ENCODE results near the gene EIF4A2. TPM values are rescaled to one million over a fixed set of nuclear protein-coding genes. Genes with fewer than 3 reads are reported as not detected.

The EIF4A2 gene
- total RNA-seq, 3 donors from 2014 or later: 218 to 536 (median 316) TPM

DNA sequence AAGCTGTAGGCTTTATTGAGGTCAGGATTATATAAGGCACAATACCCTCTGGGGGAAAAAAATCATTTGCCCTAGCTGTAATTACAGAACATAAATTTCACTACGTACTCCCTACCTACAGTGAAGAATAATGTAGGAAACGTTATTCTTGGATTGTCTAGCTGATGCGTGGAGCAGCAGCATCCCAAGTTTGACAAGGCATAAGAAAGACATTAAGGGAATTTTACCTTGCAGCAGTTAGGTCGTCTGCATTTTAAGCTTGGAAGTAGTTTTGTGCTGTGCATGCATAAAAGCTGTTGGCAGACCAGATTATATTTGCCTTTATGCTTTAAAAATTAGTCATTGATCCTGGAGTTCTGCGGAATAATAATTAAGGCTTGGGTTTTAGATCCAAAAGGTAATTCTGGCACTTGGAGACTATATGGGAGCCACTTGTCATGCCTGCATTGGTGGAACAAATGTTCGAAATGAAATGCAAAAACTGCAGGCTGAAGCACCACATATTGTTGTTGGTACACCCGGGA, 2.2 kb downstream of the EIF4A2 start:
- Histone ChIP-seq H3K9me3 (no peaks in the 10 kb centered on the region), H3K4me3 (no peak overlapping the region), H3K36me3 (ENCODE audit: low read depth) (peaks cover 8% of the 10 kb centered on the region), H3K4me1 (ENCODE audit: low read depth) (peaks cover 33% of the 10 kb centered on the region)
- no peak for TF ChIP-seq CTCF (IDR thresholded peaks at IDR 0.05)
- DNase-seq: no peak
- no peak for ATAC-seq
- intact Hi-C loops (cut with DNase I, micrococcal nuclease): loop anchor here in 1 of 2 donors (5.0 to 10.0 kb wide), 2 partner anchors 851 to 1453 kb away; partner anchors contain the start of gene TRA2B

DNA sequence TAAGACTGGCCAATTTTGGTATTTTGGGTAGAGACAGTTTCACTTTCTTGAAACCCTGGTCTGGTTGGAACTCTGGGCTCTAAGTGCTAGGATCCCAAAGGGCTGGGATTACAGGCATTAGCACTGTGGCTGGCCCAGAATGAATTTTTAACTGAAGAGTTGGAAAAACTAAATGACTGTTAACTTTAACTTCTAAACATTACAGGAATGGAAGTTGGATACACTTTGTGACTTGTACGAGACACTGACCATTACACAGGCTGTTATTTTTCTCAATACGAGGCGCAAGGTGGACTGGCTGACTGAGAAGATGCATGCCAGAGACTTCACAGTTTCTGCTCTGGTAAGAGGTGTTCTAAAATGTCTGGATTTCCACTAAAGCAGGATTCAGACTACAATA, 3.5 kb downstream of the EIF4A2 start:
- Histone ChIP-seq H3K9me3 (no peaks in the 10 kb centered on the region), H3K4me3 (no peak overlapping the region), H3K4me1 (ENCODE audit: low read depth) (peaks cover 33% of the 10 kb centered on the region), H3K36me3 (ENCODE audit: low read depth) (peaks cover 8% of the 10 kb centered on the region)
- ATAC-seq (no peak), DNase-seq (no peak)
- intact Hi-C loops (cut with DNase I, micrococcal nuclease): loop anchor here in 1 of 2 donors (5.0 to 10.0 kb wide), 2 partner anchors 852 to 1455 kb away; partner anchors contain the start of gene TRA2B
- no peak for TF ChIP-seq CTCF (IDR thresholded peaks at IDR 0.05)

- ATAC-seq (no peak), DNase-seq (no peak)
- no peak overlapping the region for H3K4me3 ChIP-seq
- H3K9me3 ChIP-seq: no peaks in the 10 kb centered on the region
- intact Hi-C loops (cut with DNase I, micrococcal nuclease): loop anchor here in 1 of 2 donors (5.0 to 10.0 kb wide), 2 partner anchors 853 to 1456 kb away; partner anchors contain the start of gene TRA2B
- H3K4me1 ChIP-seq (ENCODE audit: low read depth): peaks cover 33% of the 10 kb centered on the region
- TF ChIP-seq CTCF (IDR thresholded peaks at IDR 0.05): no peak
- peaks cover 8% of the 10 kb centered on the region for H3K36me3 ChIP-seq (ENCODE audit: low read depth)
These were observed 4.5 kb downstream of the EIF4A2 start for GRCh38 chr3:186787642-186788481.

GRCh38 chr3:186788482-186789370, 5.3 kb downstream of the EIF4A2 start:
- no peak for DNase-seq
- Histone ChIP-seq H3K9me3 (no peaks in the 10 kb centered on the region), H3K4me1 (ENCODE audit: low read depth) (peaks cover 33% of the 10 kb centered on the region), H3K4me3 (no peak overlapping the region), H3K36me3 (ENCODE audit: low read depth) (peaks cover 8% of the 10 kb centered on the region)
- intact Hi-C loops (cut with DNase I, micrococcal nuclease): loop anchor here in 1 of 2 donors (5.0 to 10.0 kb wide), 2 partner anchors 854 to 1456 kb away; partner anchors contain the start of gene TRA2B
- no peak for ATAC-seq
- no peak for TF ChIP-seq CTCF (IDR thresholded peaks at IDR 0.05)

- intact Hi-C loops (cut with DNase I, micrococcal nuclease): loop anchor here in 1 of 2 donors (5.0 to 10.0 kb wide), 2 partner anchors 855 to 1457 kb away; partner anchors contain the start of gene TRA2B
- Histone ChIP-seq H3K4me1 (ENCODE audit: low read depth) (peaks cover 31% of the 10 kb centered on the region), H3K9me3 (no peaks in the 10 kb centered on the region), H3K36me3 (ENCODE audit: low read depth) (peaks cover 8% of the 10 kb centered on the region), H3K4me3 (no peak overlapping the region)
- ATAC-seq (no peak), DNase-seq (no peak)
- TF ChIP-seq CTCF (IDR thresholded peaks at IDR 0.05): no peak
These were observed 6.3 kb downstream of the EIF4A2 start for GRCh38 chr3:186789554-186790260.
